Right lobe of liver (tissue), 6 donors: Measurements from ENCODE around the gene EGFLAM. TPM values are rescaled to one million over a fixed set of nuclear protein-coding genes. Genes with fewer than 3 reads are reported as not detected.

Source experiments
- ATAC-seq, 4 donors: fragments of 200-7000 bp; cut with Tn5 transposase; one replicate each; pipeline ENCODE4 v1.9.1; 2020; ENCODE audit warnings: mild to moderate bottlenecking in 4 of 4, moderate library complexity in 4 of 4
- DNase-seq, 3 donors: peaks; one replicate each; pipeline ENCODE4 v3.0.0-alpha.2; 2020
- H3K27ac ChIP-seq, 3 donors: fragments of 200-600 bp; one replicate each; pipeline ENCODE4 v1.8.0; 2022
- H3K27me3 ChIP-seq, 2 donors: fragments of 200-600 bp; one replicate each; pipeline ENCODE4 v1.8.0; 2022
- H3K36me3 ChIP-seq, 4 donors: fragments of 200-600 bp; sonication (generic) in 1 of 4; one replicate each; pipeline versions ENCODE4 v1.5.1 to v1.8.0; 2017 to 2022; ENCODE audit warnings: control low read depth in 1 of 4
- H3K4me1 ChIP-seq, 4 donors: fragments of 200-600 bp; sonication (generic) in 1 of 4; one replicate each; pipeline versions ENCODE4 v1.5.1 to v1.8.0; 2017 to 2022; ENCODE audit warnings: control low read depth in 1 of 4
- H3K4me3 ChIP-seq, 3 donors: fragments of 200-600 bp; one replicate each; pipeline ENCODE4 v1.8.0; 2022
- H3K9me3 ChIP-seq, 4 donors: fragments of 200-600 bp; sonication (generic) in 1 of 4; one replicate each; pipeline versions ENCODE4 v1.5.1 to v1.8.0; 2017 to 2022; ENCODE audit warnings: control low read depth in 1 of 4
- CTCF ChIP-seq, 4 donors: fragments of 200-600 bp in 3 of 4; fragments of 450-650 bp in 1 of 4; IDR thresholded peaks; one replicate each; pipeline versions ENCODE4 v1.5.1 to v1.8.0; 2016 to 2022; ENCODE audit warnings: antibody characterized with exemption in 4 of 4, mild to moderate bottlenecking in 2 of 4
- POLR2A ChIP-seq: fragments of 450-650 bp; IDR thresholded peaks from one replicate; pipeline ENCODE4 v1.6.1; 2017; ENCODE audit warnings: antibody characterized with exemption, mild to moderate bottlenecking
- WGBS: methylation state at CpG from one replicate; pipeline ENCODE4 v1.1.6; 2018; ENCODE audit warnings: low coverage, low lambda C conversion rate; ENCODE audit not compliant: insufficient coverage; ENCODE audit errors: missing lambda C conversion rate; 5-methylcytosine and 5-hydroxymethylcytosine counted together
- intact Hi-C, 2 donors: fragments of 100-400 bp; cut with DNase I; formaldehyde crosslinking; loops; one replicate each; pipeline versions ENCODE4 v1.11.2 to v1.14.1; 2022
- total RNA-seq, 6 experiments: library from RNA; depleted of rRNA in 2 of 6; stranded (reverse); fragments of >200 nt in 2 of 6; fragmentation: NEBNext Ultra II Directional in 3 of 6; extraction: Animal tissue kit (Norgen Biotek cat#: 25700) in 3 of 6; gene quantifications; one replicate each; pipeline versions ENCODE4 v1.1.0 to v1.2.4, GENCODE V29; 2016 to 2023
- donor health status: DM: no; HTN: yes; CAD: no.
- donor health status: DM: no; HTN: no; CAD: no.
- donor health status: DM: no; HTN: no; CAD: no.
- donor health status: DM: no; HTN: yes; CAD: no.
- donor health status: DM: no; HTN: yes; CAD: no.

EGFLAM gene
- total RNA-seq, 6 experiments from 2014 or later = 0.50 to 6.2 (median 2.3) TPM

DNA sequence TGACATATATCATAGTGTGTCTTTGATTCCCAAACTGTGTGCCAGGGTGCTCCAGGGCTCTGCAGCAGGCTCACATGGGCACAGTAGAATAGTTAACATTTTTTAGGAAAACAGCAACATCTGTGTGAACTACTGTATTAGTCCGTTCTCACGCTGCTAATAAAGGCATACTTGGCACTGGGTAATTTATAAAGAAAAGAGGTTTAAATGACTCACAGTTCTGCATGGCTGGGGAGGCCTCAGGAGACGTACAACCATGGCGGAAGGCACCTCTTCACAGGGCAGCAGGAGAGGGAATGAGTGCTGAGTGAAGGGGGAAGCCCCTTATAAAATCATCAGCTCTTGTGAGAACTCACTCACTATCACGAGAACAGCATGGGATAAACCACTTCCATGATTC is 82.7 kb downstream of the EGFLAM start:
- DNase-seq (no peak), ATAC-seq (no peak)
- H3K4me1 ChIP-seq = peaks cover 0 to 5% (median 0%) of the 10 kb centered on the region in 4 donors
- TF ChIP-seq CTCF (IDR thresholded peaks at IDR 0.05) = no peak
- TF ChIP-seq POLR2A = no peak
- H3K4me3 ChIP-seq = no peak overlapping the region
- intact Hi-C loops = no loop called here
- no peaks in the 10 kb centered on the region for H3K9me3 ChIP-seq
- WGBS = 74% methylated on average over 5 of the region's 5 CpGs
- no peaks in the 10 kb centered on the region for H3K36me3 ChIP-seq
- H3K27ac ChIP-seq = no peak overlapping the region
- no peaks in the 10 kb centered on the region for H3K27me3 ChIP-seq

GRCh38 chr5:38341641-38342040 is 83.3 kb downstream of the EGFLAM start:
- H3K27ac ChIP-seq = no peak overlapping the region
- H3K4me1 ChIP-seq = peaks cover 0 to 5% (median 0%) of the 10 kb centered on the region in 4 donors
- no peaks in the 10 kb centered on the region for H3K36me3 ChIP-seq
- no peaks in the 10 kb centered on the region for H3K9me3 ChIP-seq
- intact Hi-C loops = no loop called here
- no peak overlapping the region for H3K4me3 ChIP-seq
- no peak for DNase-seq
- ATAC-seq = no peak
- 52% methylated on average over 3 of the region's 3 CpGs for WGBS
- TF ChIP-seq CTCF (IDR thresholded peaks at IDR 0.05) (no peak), POLR2A (no peak)
- H3K27me3 ChIP-seq = no peaks in the 10 kb centered on the region

DNA sequence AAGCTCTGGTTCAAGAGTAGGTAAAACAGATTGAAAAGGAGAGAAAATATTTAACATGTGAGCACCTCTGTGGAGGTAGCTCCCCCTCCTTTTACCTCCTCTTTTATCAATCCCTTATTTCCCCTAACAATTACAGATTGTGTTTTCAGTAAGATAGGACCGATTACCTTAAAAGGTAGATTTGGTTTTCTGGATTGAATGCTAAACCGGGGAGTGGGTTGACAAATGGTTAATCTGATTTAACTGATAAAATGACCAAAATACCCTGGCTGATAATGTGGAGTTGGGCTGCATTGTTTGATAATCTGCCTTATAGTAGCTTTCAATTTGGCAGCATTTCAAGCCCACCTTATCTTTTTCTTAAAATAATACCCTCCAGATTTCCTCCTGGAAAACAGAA is 83.9 kb downstream of the EGFLAM start:
- H3K4me1 ChIP-seq = peaks cover 0 to 5% (median 0%) of the 10 kb centered on the region in 4 donors
- no peaks in the 10 kb centered on the region for H3K36me3 ChIP-seq
- H3K9me3 ChIP-seq = no peaks in the 10 kb centered on the region
- WGBS = 39% methylated on average over 2 of the region's 2 CpGs
- TF ChIP-seq CTCF (IDR thresholded peaks at IDR 0.05) (no peak), POLR2A (no peak)
- intact Hi-C loops = no loop called here
- no peak overlapping the region for H3K4me3 ChIP-seq
- ATAC-seq (no peak), DNase-seq (no peak)
- H3K27me3 ChIP-seq = no peaks in the 10 kb centered on the region
- H3K27ac ChIP-seq = no peak overlapping the region

DNA sequence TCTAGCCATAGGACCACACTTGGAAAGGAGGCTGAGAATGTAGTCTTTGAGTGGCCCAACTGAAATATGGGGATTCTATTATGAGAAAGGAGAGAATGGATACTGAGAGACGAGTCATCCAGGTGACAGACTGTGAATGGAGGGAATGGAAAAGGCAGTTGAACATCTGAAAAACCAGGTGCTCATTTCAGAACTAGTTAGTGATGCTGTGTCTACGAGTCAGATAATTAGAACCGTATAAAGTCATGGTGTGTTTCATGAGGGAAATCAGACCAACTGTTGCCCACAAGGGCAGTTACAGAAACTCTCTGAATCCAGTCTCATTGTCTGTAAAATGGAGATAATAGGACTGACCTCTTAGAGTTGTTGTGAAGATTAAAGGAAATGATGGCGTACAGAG is 86.5 kb downstream of the EGFLAM start:
- intact Hi-C loops = no loop called here
- Histone ChIP-seq H3K36me3 (no peaks in the 10 kb centered on the region), H3K27me3 (no peaks in the 10 kb centered on the region), H3K9me3 (no peaks in the 10 kb centered on the region), H3K27ac (no peak overlapping the region), H3K4me1 (no peaks in the 10 kb centered on the region), H3K4me3 (no peak overlapping the region)
- WGBS = 72% methylated on average over 4 of the region's 4 CpGs
- DNase-seq = no peak
- no peak for ATAC-seq
- TF ChIP-seq CTCF (IDR thresholded peaks at IDR 0.05) (no peak), POLR2A (no peak)

GRCh38 chr5:38346593-38346992 is 88.2 kb downstream of the EGFLAM start:
- TF ChIP-seq POLR2A = no peak
- no peak for TF ChIP-seq CTCF (IDR thresholded peaks at IDR 0.05)
- no peaks in the 10 kb centered on the region for H3K4me1 ChIP-seq
- no peaks in the 10 kb centered on the region for H3K9me3 ChIP-seq
- intact Hi-C loops = no loop called here
- 92% methylated on average over 2 of the region's 2 CpGs for WGBS
- H3K36me3 ChIP-seq = no peaks in the 10 kb centered on the region
- DNase-seq (no peak), ATAC-seq (no peak)
- no peaks in the 10 kb centered on the region for H3K27me3 ChIP-seq
- H3K4me3 ChIP-seq = no peak overlapping the region
- no peak overlapping the region for H3K27ac ChIP-seq
